IMR-90 (cell line): ENCODE data around the gene PIP5K1B. TPM values are rescaled to one million over a fixed set of nuclear protein-coding genes. Genes with fewer than 3 reads are reported as not detected.
A peak's percentile ranks its signal among the peaks of the same experiment; 100 is the strongest.

Source experiments
- ATAC-seq: fragments of 200-7000 bp; cut with Tn5 transposase; 2 replicates; pipeline ENCODE4 v1.9.1; 2020; ENCODE audit warnings: low read depth, mild to moderate bottlenecking, moderate library complexity
- BruUV-seq: library from RNA; stranded (reverse); fragments of 400-500 nt; replicated peaks from 2 replicates; lab custom pipeline; 2021; lab: Mats Ljungman, UMichigan
- CTCF ChIA-PET: fragments of 300-600 bp; formaldehyde crosslinking; extraction: SDS; loops from one replicate; lab custom pipeline; 2021; ENCODE audit warnings: antibody characterized with exemption; lab: Yijun Ruan, JAX
- POLR2A ChIA-PET: fragments of 300-600 bp; sonication (Branson Sonifier 250); formaldehyde crosslinking; loops from one replicate; lab custom pipeline; 2022; ENCODE audit warnings: antibody characterized with exemption; ENCODE audit not compliant: unreplicated experiment; lab: Charles Lee
- DNase-seq: peaks from one replicate; pipeline ENCODE4 v3.0.0; 2013
- H2AFZ ChIP-seq: replicated peaks from 2 replicates; pipeline ENCODE3; 2013; ENCODE audit warnings: low read length, mild to moderate bottlenecking; ENCODE audit not compliant: poor library complexity
- H2AK5ac ChIP-seq: 2 replicates; pipeline ENCODE4 v1.6.1; 2013; ENCODE audit warnings: low read depth, low read length, inconsistent platforms
- H2AK9ac ChIP-seq: replicated peaks from 2 replicates; pipeline ENCODE3; 2013; ENCODE audit warnings: mild to moderate bottlenecking, low read depth, low read length, moderate library complexity; ENCODE audit not compliant: poor library complexity
- H2BK120ac ChIP-seq: 2 replicates; pipeline ENCODE4 v1.6.1; 2013; ENCODE audit warnings: low read depth, low read length, inconsistent platforms
- H2BK15ac ChIP-seq: 3 replicates; pipeline ENCODE4 v1.6.1; 2013; ENCODE audit warnings: low read depth, low read length, inconsistent platforms
- H2BK20ac ChIP-seq: 2 replicates; pipeline ENCODE4 v1.6.1; 2013; ENCODE audit warnings: low read depth, mild to moderate bottlenecking, inconsistent platforms, low read length, moderate library complexity
- H2BK5ac ChIP-seq: 2 replicates; pipeline ENCODE4 v1.6.1; 2013; ENCODE audit warnings: mild to moderate bottlenecking, low read depth, low read length, inconsistent platforms; ENCODE audit not compliant: poor library complexity, severe bottlenecking
- H3K14ac ChIP-seq: replicated peaks from 2 replicates; pipeline ENCODE4 v1.6.1; 2013; ENCODE audit warnings: low read depth, low read length, inconsistent platforms
- H3K18ac ChIP-seq: 2 replicates; pipeline ENCODE4 v1.6.1; 2013; ENCODE audit warnings: low read depth, low read length, control low read depth
- H3K23ac ChIP-seq: 2 replicates; pipeline ENCODE4 v1.6.1; 2013; ENCODE audit warnings: low read depth, low read length, inconsistent platforms
- H3K27ac ChIP-seq: 2 replicates; pipeline ENCODE4 v1.5.1; 2013; ENCODE audit warnings: mild to moderate bottlenecking, control low read depth, low read length; ENCODE audit not compliant: insufficient read depth
- H3K27me3 ChIP-seq: 2 replicates; pipeline ENCODE4 v1.6.1; 2013; ENCODE audit warnings: low read length; ENCODE audit not compliant: control insufficient read depth, insufficient read depth
- H3K36me3 ChIP-seq: 2 replicates; pipeline ENCODE4 v1.6.1; 2013; ENCODE audit warnings: low read length, mixed read lengths; ENCODE audit not compliant: control insufficient read depth, insufficient read depth
- H3K4ac ChIP-seq: 2 replicates; pipeline ENCODE4 v1.6.1; 2013; ENCODE audit warnings: low read depth, low read length, inconsistent platforms
- H3K4me1 ChIP-seq: 2 replicates; pipeline ENCODE4 v1.6.1; 2013; ENCODE audit warnings: low read length, mixed read lengths; ENCODE audit not compliant: control insufficient read depth, insufficient read depth
- H3K4me2 ChIP-seq: 2 replicates; pipeline ENCODE4 v1.6.1; 2013; ENCODE audit warnings: low read depth, mild to moderate bottlenecking, control low read depth, low read length, moderate library complexity
- H3K4me3 ChIP-seq: 2 replicates; pipeline ENCODE4 v1.5.1; 2013; ENCODE audit warnings: low read depth, mild to moderate bottlenecking, control low read depth, low read length, moderate library complexity; ENCODE audit not compliant: insufficient read depth
- H3K56ac ChIP-seq: 2 replicates; pipeline ENCODE4 v1.6.1; 2013; ENCODE audit warnings: low read length, inconsistent platforms; ENCODE audit not compliant: insufficient read depth; ENCODE audit errors: extremely low read depth
- H3K79me1 ChIP-seq, 2 experiments: 2 replicates each; pipeline ENCODE4 v1.6.1; 2013; ENCODE audit warnings: low read length in 2 of 2, inconsistent platforms in 1 of 2, low read depth in 1 of 2
- H3K9ac ChIP-seq: 2 replicates; pipeline ENCODE4 v1.6.1; 2013; ENCODE audit warnings: low read depth, low read length, control low read depth
- H3K9me1 ChIP-seq: 2 replicates; pipeline ENCODE4 v1.6.1; 2013; ENCODE audit warnings: low read length, inconsistent platforms; ENCODE audit not compliant: insufficient read depth
- H3K9me3 ChIP-seq: 2 replicates; pipeline ENCODE4 v1.6.1; 2013; ENCODE audit warnings: low read length; ENCODE audit not compliant: control insufficient read depth, insufficient read depth
- H4K20me1 ChIP-seq: 2 replicates; pipeline ENCODE4 v1.6.1; 2013; ENCODE audit warnings: low read length, inconsistent platforms; ENCODE audit not compliant: insufficient read depth
- H4K5ac ChIP-seq: 2 replicates; pipeline ENCODE4 v1.6.1; 2013; ENCODE audit warnings: mild to moderate bottlenecking, low read depth, low read length, control low read depth
- H4K8ac ChIP-seq, 2 experiments: 2 replicates each; pipeline ENCODE4 v1.6.1; 2013; ENCODE audit warnings: low read depth in 2 of 2, low read length in 2 of 2, control low read depth in 1 of 2, inconsistent platforms in 1 of 2
- H4K91ac ChIP-seq: 2 replicates; pipeline ENCODE4 v1.6.1; 2013; ENCODE audit warnings: low read depth, low read length, inconsistent platforms; ENCODE audit not compliant: insufficient read depth
- BHLHE40 ChIP-seq: fragments of 150-350 bp; IDR thresholded peaks from 2 replicates; pipeline ENCODE4 v1.6.1; 2016; ENCODE audit warnings: mild to moderate bottlenecking, low read depth, low read length
- CEBPB ChIP-seq: IDR thresholded peaks from 2 replicates; pipeline ENCODE4 v1.6.1; 2012; ENCODE audit warnings: low read depth, low read length, improper control_type of control experiment
- FOS ChIP-seq: fragments of 150-350 bp; IDR thresholded peaks from 2 replicates; pipeline ENCODE4 v1.6.1; 2016; ENCODE audit warnings: low read depth, low read length
- MAFK ChIP-seq: IDR thresholded peaks from 2 replicates; pipeline ENCODE4 v1.6.1; 2012; ENCODE audit warnings: low read depth, low read length, improper control_type of control experiment
- MXI1 ChIP-seq: IDR thresholded peaks from 2 replicates; pipeline ENCODE4 v1.6.1; 2012; ENCODE audit warnings: low read depth, mild to moderate bottlenecking, low read length, moderate library complexity, borderline replicate concordance
- NFE2L2 ChIP-seq: fragments of 150-350 bp; IDR thresholded peaks from 2 replicates; pipeline ENCODE4 v1.6.1; 2016; ENCODE audit warnings: low read depth, mild to moderate bottlenecking, low read length
- POLR2A ChIP-seq: IDR thresholded peaks from 2 replicates; pipeline ENCODE4 v1.6.1; 2012; ENCODE audit warnings: mild to moderate bottlenecking, low read depth, low read length
- RAD21 ChIP-seq: IDR thresholded peaks from 2 replicates; pipeline ENCODE4 v1.6.1; 2012; ENCODE audit warnings: low read length, improper control_type of control experiment
- RCOR1 ChIP-seq: IDR thresholded peaks from 2 replicates; pipeline ENCODE4 v1.6.1; 2012; ENCODE audit warnings: mild to moderate bottlenecking, low read length, improper control_type of control experiment; ENCODE audit not compliant: insufficient replicate concordance
- SMC3 ChIP-seq: fragments of 150-350 bp; IDR thresholded peaks from 2 replicates; pipeline ENCODE4 v1.6.1; 2016; ENCODE audit warnings: low read depth, mild to moderate bottlenecking, antibody characterized with exemption, low read length, moderate library complexity
- WGBS, 2 experiments: methylation state at CpG; one replicate each; pipeline versions ENCODE4 v1.1.5 to v1.1.7; 2013; ENCODE audit warnings: missing lambda C conversion rate in 2 of 2; ENCODE audit not compliant: insufficient read length in 1 of 2; ENCODE audit errors: extremely low coverage in 2 of 2; 5-methylcytosine and 5-hydroxymethylcytosine counted together
- dilution Hi-C: fragments of 300-500 bp; cut with HindIII; formaldehyde crosslinking; loops from one replicate; pipeline ENCODE4 v1.14.3; 2018; ENCODE audit warnings: low sequenced_read_pairs; ENCODE audit not compliant: unreplicated experiment
- in situ Hi-C: fragments of 300-500 bp; cut with MboI; formaldehyde crosslinking; loops from 3 replicates; pipeline ENCODE4 v1.14.3; 2019; ENCODE audit warnings: low sequenced_read_pairs, inconsistent platforms, mixed read lengths
- intact Hi-C: fragments of 100-400 bp; cut with micrococcal nuclease; formaldehyde crosslinking; loops from 2 replicates; pipeline ENCODE4 v1.10.0; 2022
- polyA plus RNA-seq, 3 experiments: library from polyadenylated mRNA; depleted of rRNA; stranded (reverse); fragments of >200 nt; gene quantifications; 2 replicates each; pipeline ENCODE4 v1.2.3, GENCODE V29; 2012; ENCODE audit warnings: low replicate concordance in 1 of 3
- total RNA-seq: library from RNA; depleted of rRNA; stranded (reverse); fragments of >200 nt; gene quantifications from 2 replicates; pipeline ENCODE4 v1.2.3, GENCODE V29; 2012
- TF ChIP-seq, protein P1 (sequence below): conservative IDR thresholded peaks from 2 replicates; pipeline ENCODE4 v1.5.1; 2012; ENCODE audit warnings: mild to moderate bottlenecking, low read depth, low read length, improper control_type of control experiment
- TF ChIP-seq, protein P2 (sequence below): fragments of 150-350 bp; IDR thresholded peaks from 2 replicates; pipeline ENCODE4 v1.6.1; 2016; ENCODE audit warnings: low read depth, mild to moderate bottlenecking, low read length, moderate library complexity, borderline replicate concordance
- TF ChIP-seq, protein P3 (sequence below): fragments of 150-350 bp; IDR thresholded peaks from 2 replicates; pipeline ENCODE4 v1.6.1; 2017; ENCODE audit warnings: mild to moderate bottlenecking, antibody characterized with exemption, low read length, low read depth

The PIP5K1B gene
- total and polyA plus RNA-seq, 2 of the 4 experiments (the other 2 are of a cell fraction): not detected

DNA sequence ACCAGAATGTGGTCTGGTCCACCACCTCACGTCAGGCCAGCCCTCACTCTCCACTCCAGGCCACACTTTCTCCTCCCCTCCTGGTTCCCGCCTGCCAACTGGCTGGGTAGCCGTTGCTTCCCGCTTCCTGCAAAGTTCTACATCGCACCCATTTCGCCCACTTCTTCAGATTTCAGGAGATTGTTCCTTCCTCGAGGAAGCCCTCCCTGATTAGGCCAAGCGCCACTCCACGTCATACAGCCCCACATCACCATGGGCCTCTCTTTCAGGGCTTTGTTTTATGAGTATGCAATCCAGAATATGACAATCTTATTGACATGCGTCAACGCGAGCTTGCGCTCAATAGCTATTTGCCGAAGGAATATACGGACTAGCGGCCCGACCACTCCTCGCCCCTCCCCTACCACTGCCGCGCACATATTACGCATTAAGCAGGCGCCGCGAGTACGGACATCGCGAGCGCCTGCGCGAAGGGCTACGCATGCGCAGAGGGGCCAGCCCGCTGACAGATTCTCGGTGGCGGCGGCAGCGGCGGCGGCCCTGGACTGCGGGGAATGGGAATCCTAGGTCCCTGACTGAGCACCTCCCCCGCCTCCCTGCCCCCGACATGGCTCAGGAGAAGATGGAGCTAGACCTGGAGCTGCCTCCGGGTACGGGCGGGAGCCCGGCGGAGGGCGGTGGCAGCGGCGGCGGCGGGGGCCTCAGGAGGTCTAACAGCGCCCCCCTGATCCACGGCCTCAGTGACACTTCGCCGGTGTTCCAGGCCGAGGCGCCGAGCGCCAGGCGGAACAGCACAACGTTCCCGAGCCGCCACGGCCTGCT lies 74.7 kb downstream of the PIP5K1B start:
- Histone ChIP-seq H2AK9ac (peak overlapping the region; percentile 59), H4K20me1 (peaks cover 4% of the 10 kb centered on the region; the same call in 1 of the 2 replicates), H2AK5ac (peak overlapping the region; percentile 25; the same call in 1 of the 2 replicates), H3K56ac (peak overlapping the region; percentile 87; the same call in 1 of the 2 replicates), H2BK5ac (peak overlapping the region; percentile 80), H3K4ac (peak overlapping the region; percentile 85), H3K27me3 (no peaks in the 10 kb centered on the region), H3K4me3 (peak overlapping the region; percentile 92), H3K27ac (peak overlapping the region; percentile 80), H3K4me2 (peak overlapping the region; percentile 92), H3K18ac (peak overlapping the region; percentile 91), H3K9ac (peak overlapping the region; percentile 93), H3K9me3 (no peaks in the 10 kb centered on the region), H3K36me3 (no peaks in the 10 kb centered on the region), H4K91ac (peak overlapping the region; percentile 80), H2BK15ac (no peak overlapping the region), H3K9me1 (peaks cover 3% of the 10 kb centered on the region; the same call in 1 of the 2 replicates), H3K14ac (peak overlapping the region; percentile 90), H3K79me1 (peaks cover 21 to 23% of the 10 kb centered on the region in 2 experiments; a peak in 3 of 4 replicates), H2BK20ac (no peak overlapping the region), H3K23ac (peak overlapping the region; percentile 78), H3K4me1 (peaks cover 4% of the 10 kb centered on the region), H2BK120ac (peak overlapping the region; percentile 43; the same call in 1 of the 2 replicates), H2AFZ (peak overlapping the region; percentile 93), H4K5ac (peak overlapping the region; percentile 100), H4K8ac (peak overlapping the region; percentile 87 to 99)
- POLR2A ChIA-PET: interaction anchor here (0.7 kb wide), 1 partner anchor 13 kb away, joined by 3 read pairs; no protein-coding TSS in a partner anchor
- BruUV-seq: no TSS peak
- dilution Hi-C loops (no loop called here), intact Hi-C loops (loop anchor here (2.0 kb wide), 1 partner anchor 195 kb away; no protein-coding TSS in a partner anchor), in situ Hi-C loops (no loop called here)
- DNase-seq: peak; percentile 92
- CTCF ChIA-PET: no interaction called here
- ATAC-seq: peak; percentile 93
- 1% methylated on average over 29 of the region's 65 CpGs; no CpG with 5 or more reads in 1 of the 2 experiments for WGBS, 2 experiments
- TF ChIP-seq, protein P1, sequence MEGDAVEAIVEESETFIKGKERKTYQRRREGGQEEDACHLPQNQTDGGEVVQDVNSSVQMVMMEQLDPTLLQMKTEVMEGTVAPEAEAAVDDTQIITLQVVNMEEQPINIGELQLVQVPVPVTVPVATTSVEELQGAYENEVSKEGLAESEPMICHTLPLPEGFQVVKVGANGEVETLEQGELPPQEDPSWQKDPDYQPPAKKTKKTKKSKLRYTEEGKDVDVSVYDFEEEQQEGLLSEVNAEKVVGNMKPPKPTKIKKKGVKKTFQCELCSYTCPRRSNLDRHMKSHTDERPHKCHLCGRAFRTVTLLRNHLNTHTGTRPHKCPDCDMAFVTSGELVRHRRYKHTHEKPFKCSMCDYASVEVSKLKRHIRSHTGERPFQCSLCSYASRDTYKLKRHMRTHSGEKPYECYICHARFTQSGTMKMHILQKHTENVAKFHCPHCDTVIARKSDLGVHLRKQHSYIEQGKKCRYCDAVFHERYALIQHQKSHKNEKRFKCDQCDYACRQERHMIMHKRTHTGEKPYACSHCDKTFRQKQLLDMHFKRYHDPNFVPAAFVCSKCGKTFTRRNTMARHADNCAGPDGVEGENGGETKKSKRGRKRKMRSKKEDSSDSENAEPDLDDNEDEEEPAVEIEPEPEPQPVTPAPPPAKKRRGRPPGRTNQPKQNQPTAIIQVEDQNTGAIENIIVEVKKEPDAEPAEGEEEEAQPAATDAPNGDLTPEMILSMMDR: peak; percentile 32; the same call in 1 of the 2 replicates
- TF ChIP-seq, protein P2, sequence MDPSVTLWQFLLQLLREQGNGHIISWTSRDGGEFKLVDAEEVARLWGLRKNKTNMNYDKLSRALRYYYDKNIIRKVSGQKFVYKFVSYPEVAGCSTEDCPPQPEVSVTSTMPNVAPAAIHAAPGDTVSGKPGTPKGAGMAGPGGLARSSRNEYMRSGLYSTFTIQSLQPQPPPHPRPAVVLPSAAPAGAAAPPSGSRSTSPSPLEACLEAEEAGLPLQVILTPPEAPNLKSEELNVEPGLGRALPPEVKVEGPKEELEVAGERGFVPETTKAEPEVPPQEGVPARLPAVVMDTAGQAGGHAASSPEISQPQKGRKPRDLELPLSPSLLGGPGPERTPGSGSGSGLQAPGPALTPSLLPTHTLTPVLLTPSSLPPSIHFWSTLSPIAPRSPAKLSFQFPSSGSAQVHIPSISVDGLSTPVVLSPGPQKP: no peak
- TF ChIP-seq SMC3: no peak
- no peak for TF ChIP-seq MAFK
- TF ChIP-seq, protein P3, sequence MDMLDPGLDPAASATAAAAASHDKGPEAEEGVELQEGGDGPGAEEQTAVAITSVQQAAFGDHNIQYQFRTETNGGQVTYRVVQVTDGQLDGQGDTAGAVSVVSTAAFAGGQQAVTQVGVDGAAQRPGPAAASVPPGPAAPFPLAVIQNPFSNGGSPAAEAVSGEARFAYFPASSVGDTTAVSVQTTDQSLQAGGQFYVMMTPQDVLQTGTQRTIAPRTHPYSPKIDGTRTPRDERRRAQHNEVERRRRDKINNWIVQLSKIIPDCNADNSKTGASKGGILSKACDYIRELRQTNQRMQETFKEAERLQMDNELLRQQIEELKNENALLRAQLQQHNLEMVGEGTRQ: no peak
- TF ChIP-seq CEBPB: no peak
- no peak for TF ChIP-seq BHLHE40
- peak; percentile 10; the same call in 1 of the 2 replicates for TF ChIP-seq RAD21
- no peak for TF ChIP-seq NFE2L2
- TF ChIP-seq FOS: no peak
- peak; percentile 73; the same call in 1 of the 2 replicates for TF ChIP-seq POLR2A
- no peak for TF ChIP-seq RCOR1
- TF ChIP-seq MXI1: 0 out of 2 replicates have a peak, but pooled peaks have one; percentile 26
